K562 (cell line): ENCODE results near the gene CUL4B. TPM values are rescaled to one million over a fixed set of nuclear protein-coding genes. Genes with fewer than 3 reads are reported as not detected.

Experiments used
- CREB1 ChIP-seq, 2 experiments: sonication (generic) in 1 of 2; formaldehyde crosslinking in 1 of 2; IDR thresholded peaks; 2 replicates each; pipeline versions ENCODE4 v1.6.1 to v1.8.0; 2012 to 2022; ENCODE audit warnings: inconsistent platforms in 1 of 2, mild to moderate bottlenecking in 1 of 2, missing genetic modification reagents in 1 of 2, moderate library complexity in 1 of 2
- NCOA4 ChIP-seq: fragments of 450-650 bp; IDR thresholded peaks from 2 replicates; pipeline ENCODE4 v1.6.1; 2018; ENCODE audit warnings: mild to moderate bottlenecking; ENCODE audit not compliant: partially characterized antibody
- ZBTB26 ChIP-seq: fragments of 450-650 bp; formaldehyde crosslinking; IDR thresholded peaks from 2 replicates; pipeline ENCODE4 v1.4.0; 2022; ENCODE audit warnings: missing genetic modification characterization
- polyA plus RNA-seq, 8 experiments: library from polyadenylated mRNA; depleted of rRNA in 4 of 8; stranded (reverse) in 5 of 8; unstranded in 3 of 8; fragments of >200 nt; fragmentation: Nextera tagmentation in 2 of 8; fragmentation: Illumina TruSeq in 1 of 8; extraction: Ambion mirVana in 2 of 8; extraction: Trizol in 1 of 8; gene quantifications; 2 replicates each; pipeline versions ENCODE4 v1.2.1 to v1.2.3, GENCODE V29; 2011 to 2014; ENCODE audit warnings: inconsistent platforms in 1 of 8, missing spikeins in 1 of 8
- total RNA-seq, 7 experiments: library from RNA; depleted of rRNA in 6 of 7; stranded (reverse); fragments of >200 nt in 6 of 7; fragmentation: Illumina TruSeq in 2 of 7; extraction: Trizol in 2 of 7; gene quantifications; 2 replicates each; pipeline versions ENCODE4 v1.2.1 to v1.2.3, GENCODE V29; 2011 to 2021; ENCODE audit warnings: low replicate concordance in 1 of 7
- TF ChIP-seq, protein P1 (sequence below), 2 experiments: fragments of 450-650 bp in 1 of 2; IDR thresholded peaks; 2 replicates each; pipeline ENCODE4 v1.6.1; 2011 to 2017; ENCODE audit warnings: low read depth in 2 of 2, antibody characterized with exemption in 1 of 2, borderline replicate concordance in 1 of 2, low read length in 1 of 2, mild to moderate bottlenecking in 1 of 2, mixed read lengths in 1 of 2; ENCODE audit not compliant: control insufficient read depth in 1 of 2

CUL4B gene
- total and polyA plus RNA-seq, 9 of the 15 experiments (the other 6 are each of a cell fraction or from before 2014, with no cell fraction given): 15.0 to 41.7 (median 37.5) TPM

GRCh38 chrX:120549483-120550452 lies 11.0 kb downstream of the CUL4B start (continued):
- TF ChIP-seq, protein P1, sequence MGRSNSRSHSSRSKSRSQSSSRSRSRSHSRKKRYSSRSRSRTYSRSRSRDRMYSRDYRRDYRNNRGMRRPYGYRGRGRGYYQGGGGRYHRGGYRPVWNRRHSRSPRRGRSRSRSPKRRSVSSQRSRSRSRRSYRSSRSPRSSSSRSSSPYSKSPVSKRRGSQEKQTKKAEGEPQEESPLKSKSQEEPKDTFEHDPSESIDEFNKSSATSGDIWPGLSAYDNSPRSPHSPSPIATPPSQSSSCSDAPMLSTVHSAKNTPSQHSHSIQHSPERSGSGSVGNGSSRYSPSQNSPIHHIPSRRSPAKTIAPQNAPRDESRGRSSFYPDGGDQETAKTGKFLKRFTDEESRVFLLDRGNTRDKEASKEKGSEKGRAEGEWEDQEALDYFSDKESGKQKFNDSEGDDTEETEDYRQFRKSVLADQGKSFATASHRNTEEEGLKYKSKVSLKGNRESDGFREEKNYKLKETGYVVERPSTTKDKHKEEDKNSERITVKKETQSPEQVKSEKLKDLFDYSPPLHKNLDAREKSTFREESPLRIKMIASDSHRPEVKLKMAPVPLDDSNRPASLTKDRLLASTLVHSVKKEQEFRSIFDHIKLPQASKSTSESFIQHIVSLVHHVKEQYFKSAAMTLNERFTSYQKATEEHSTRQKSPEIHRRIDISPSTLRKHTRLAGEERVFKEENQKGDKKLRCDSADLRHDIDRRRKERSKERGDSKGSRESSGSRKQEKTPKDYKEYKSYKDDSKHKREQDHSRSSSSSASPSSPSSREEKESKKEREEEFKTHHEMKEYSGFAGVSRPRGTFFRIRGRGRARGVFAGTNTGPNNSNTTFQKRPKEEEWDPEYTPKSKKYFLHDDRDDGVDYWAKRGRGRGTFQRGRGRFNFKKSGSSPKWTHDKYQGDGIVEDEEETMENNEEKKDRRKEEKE (IDR thresholded peaks at IDR 0.05; ENCODE audit: borderline replicate concordance in 1 of 2, control insufficient read depth in 1 of 2, low read depth in 2 of 2, low read length in 1 of 2): no peak
- TF ChIP-seq ZBTB26 (0 out of 2 replicates have a peak, but pooled peaks have one; percentile 33), CREB1 (IDR thresholded peaks at IDR 0.05) (0 out of 2 replicates have a peak, but pooled peaks have one; percentile 20), CREB1 (CRISPR knock-in tag; IDR thresholded peaks at IDR 0.05) (no peak), NCOA4 (no peak)
